HFF-Myc (cell line): Measurements from ENCODE around the gene ART5.

Source experiments
- DNase-seq: peaks from one replicate; pipeline ENCODE4 v3.0.0-alpha.2; 2011; ENCODE audit warnings: low read depth; ENCODE audit errors: extremely low read depth
- H3K4me3 ChIP-seq: replicated peaks from 2 replicates; pipeline ENCODE4 v1.5.1; 2011; ENCODE audit warnings: low read depth, mild to moderate bottlenecking, control low read depth, low read length
- CTCF ChIP-seq: IDR thresholded peaks from 2 replicates; pipeline ENCODE4 v1.5.1; 2012; ENCODE audit warnings: mild to moderate bottlenecking, low read depth, low read length, control low read depth; ENCODE audit errors: missing control alignments

ART5 gene

GRCh38 chr11:3641701-3642070 lies at the start of gene ART5:
Gene ART5 (minus strand): TSS chr11:3641992. CDS start chr11:3641862, 130 bp downstream.
- TF ChIP-seq CTCF = no peak
- no peak for DNase-seq
- peak within 1 kb of the TSS; percentile 48 for H3K4me3 ChIP-seq

GRCh38 chr11:3686751-3687150 lies 45.0 kb upstream of the ART5 start:
- TF ChIP-seq CTCF = no peak
- no peak for DNase-seq

GRCh38 chr11:3685923-3686322 lies 44.1 kb upstream of the ART5 start:
- no peak for DNase-seq
- H3K4me3 ChIP-seq = no peak overlapping the region
- no peak for TF ChIP-seq CTCF

More at GRCh38 chr11:3686751-3687150, 45.0 kb upstream of the ART5 start:
- no peak overlapping the region for H3K4me3 ChIP-seq

GRCh38 chr11:3684819-3685172 lies 43.0 kb upstream of the ART5 start:
- no peak for DNase-seq
- no peak for TF ChIP-seq CTCF
- no peak overlapping the region for H3K4me3 ChIP-seq

GRCh38 chr11:3684129-3684818 lies 42.5 kb upstream of the ART5 start:
- no peak for TF ChIP-seq CTCF
- no peak for DNase-seq
- no peak overlapping the region for H3K4me3 ChIP-seq

GRCh38 chr11:3683039-3683438 lies 41.2 kb upstream of the ART5 start:
- no peak overlapping the region for H3K4me3 ChIP-seq
- TF ChIP-seq CTCF = no peak
- no peak for DNase-seq

GRCh38 chr11:3679077-3679476 lies 37.3 kb upstream of the ART5 start:
- TF ChIP-seq CTCF = no peak
- DNase-seq = no peak
- no peak overlapping the region for H3K4me3 ChIP-seq
